22Rv1 (cell line): ENCODE measurements around the gene KIF26B.

Experiments
- ZFX ChIP-seq: fragments of 450-650 bp; IDR thresholded peaks from 2 replicates; pipeline ENCODE4 v1.6.1; 2017; ENCODE audit warnings: antibody characterized with exemption, borderline replicate concordance
- TF ChIP-seq, protein P1 (sequence below): fragments of 450-650 bp; IDR thresholded peaks from 2 replicates; pipeline ENCODE4 v1.5.1; 2017; ENCODE audit warnings: mild to moderate bottlenecking

- no peak for TF ChIP-seq ZFX
- TF ChIP-seq, protein P1, sequence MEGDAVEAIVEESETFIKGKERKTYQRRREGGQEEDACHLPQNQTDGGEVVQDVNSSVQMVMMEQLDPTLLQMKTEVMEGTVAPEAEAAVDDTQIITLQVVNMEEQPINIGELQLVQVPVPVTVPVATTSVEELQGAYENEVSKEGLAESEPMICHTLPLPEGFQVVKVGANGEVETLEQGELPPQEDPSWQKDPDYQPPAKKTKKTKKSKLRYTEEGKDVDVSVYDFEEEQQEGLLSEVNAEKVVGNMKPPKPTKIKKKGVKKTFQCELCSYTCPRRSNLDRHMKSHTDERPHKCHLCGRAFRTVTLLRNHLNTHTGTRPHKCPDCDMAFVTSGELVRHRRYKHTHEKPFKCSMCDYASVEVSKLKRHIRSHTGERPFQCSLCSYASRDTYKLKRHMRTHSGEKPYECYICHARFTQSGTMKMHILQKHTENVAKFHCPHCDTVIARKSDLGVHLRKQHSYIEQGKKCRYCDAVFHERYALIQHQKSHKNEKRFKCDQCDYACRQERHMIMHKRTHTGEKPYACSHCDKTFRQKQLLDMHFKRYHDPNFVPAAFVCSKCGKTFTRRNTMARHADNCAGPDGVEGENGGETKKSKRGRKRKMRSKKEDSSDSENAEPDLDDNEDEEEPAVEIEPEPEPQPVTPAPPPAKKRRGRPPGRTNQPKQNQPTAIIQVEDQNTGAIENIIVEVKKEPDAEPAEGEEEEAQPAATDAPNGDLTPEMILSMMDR = no peak
Observed at GRCh38 chr1:245261786-245262185, 107.0 kb downstream of the KIF26B start.
